Testis (tissue), 3 donors: ENCODE data around the gene TRIP10. TPM values are rescaled to one million over a fixed set of nuclear protein-coding genes. Genes with fewer than 3 reads are reported as not detected.
"Not testable (repeated sequence)": the region's sequence is repeated elsewhere in the genome, so short reads cannot be mapped to it uniquely, and the experiment has no call there.

Source experiments
- DNase-seq: peaks from one replicate; pipeline ENCODE4 v3.0.0-alpha.2; 2019
- H3K27ac ChIP-seq, 2 donors: fragments of 200-600 bp; sonication (generic); one replicate each; pipeline ENCODE4 v1.5.1; 2019
- H3K27me3 ChIP-seq: fragments of 200-600 bp; sonication (generic); one replicate; pipeline ENCODE4 v1.5.1; 2019
- H3K36me3 ChIP-seq: fragments of 200-600 bp; sonication (generic); one replicate; pipeline ENCODE4 v1.5.1; 2017; ENCODE audit warnings: low read depth; ENCODE audit errors: missing control alignments
- H3K4me1 ChIP-seq: fragments of 200-600 bp; sonication (generic); one replicate; pipeline ENCODE4 v1.5.1; 2019
- H3K4me3 ChIP-seq, 2 donors: fragments of 200-600 bp; sonication (generic); one replicate each; pipeline ENCODE4 v1.5.1; 2017 to 2019
- H3K9me3 ChIP-seq: fragments of 200-600 bp; sonication (generic); one replicate; pipeline ENCODE4 v1.5.1; 2017
- POLR2A ChIP-seq: fragments of 450-650 bp; IDR thresholded peaks from one replicate; pipeline ENCODE4 v1.6.1; 2017; ENCODE audit warnings: antibody characterized with exemption, mild to moderate bottlenecking, moderate library complexity
- WGBS, 2 donors: methylation state at CpG; one replicate each; pipeline ENCODE4 v1.1.5; 2018; 5-methylcytosine and 5-hydroxymethylcytosine counted together
- intact Hi-C: fragments of 100-400 bp; cut with DNase I; formaldehyde crosslinking; loops from one replicate; pipeline ENCODE4 v1.15.1; 2023; ENCODE audit warnings: low total_unique reads
- polyA plus RNA-seq: library from polyadenylated mRNA; stranded (reverse); fragments of 350-450 nt; fragmentation: Illumina TruSeq; extraction: RNeasy Lipid Tissue Mini Kit (QIAGEN cat#74804); gene quantifications from one replicate; pipeline ENCODE4 v1.2.3, GENCODE V29; 2014; ENCODE audit warnings: low read depth, low replicate concordance; ENCODE audit not compliant: insufficient read depth
- total RNA-seq, 2 donors: library from RNA; depleted of rRNA; stranded (reverse); fragments of >200 nt; gene quantifications; one replicate each; pipeline ENCODE4 v1.2.3, GENCODE V29; 2016
- TF ChIP-seq, protein P1 (sequence below), 3 experiments: fragments of 450-650 bp in 2 of 3; fragments of 200-600 bp in 1 of 3; sonication (generic) in 1 of 3; IDR thresholded peaks; one replicate each; pipeline ENCODE4 v1.5.1; 2016 to 2019; ENCODE audit warnings: antibody characterized with exemption in 3 of 3, mild to moderate bottlenecking in 2 of 3, moderate library complexity in 1 of 3

Gene TRIP10
- total and polyA plus RNA-seq, 3 donors from 2014 or later: 60.4 to 65.8 (median 62.7) TPM

DNA sequence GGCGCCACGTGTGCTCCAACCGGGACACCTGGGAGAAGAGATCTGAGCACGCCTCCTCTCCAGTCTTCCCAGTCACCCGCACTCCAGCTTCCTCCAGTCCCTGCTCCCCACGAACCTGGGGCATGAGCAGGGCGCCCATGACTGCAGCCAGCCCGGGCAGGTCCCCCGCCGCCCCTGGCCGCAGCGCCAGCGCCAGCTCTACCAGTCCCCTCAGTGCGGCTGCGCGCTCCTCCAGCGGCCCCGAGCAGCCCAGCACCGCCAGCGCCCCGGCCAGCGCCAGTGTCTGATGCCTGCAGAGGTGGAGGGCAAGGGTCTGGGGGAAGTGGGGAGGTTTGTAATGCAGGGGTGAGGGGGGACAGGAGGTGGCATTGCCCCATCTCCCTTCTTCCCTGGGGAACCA is 14.7 kb downstream of the TRIP10 start:
- Histone ChIP-seq H3K27me3 (no peaks in the 10 kb centered on the region), H3K27ac (no peak overlapping the region), H3K9me3 (no peaks in the 10 kb centered on the region), H3K4me1 (peaks cover 9% of the 10 kb centered on the region), H3K4me3 (peak overlapping the region; percentile 31 to 46), H3K36me3 (no peaks in the 10 kb centered on the region)
- intact Hi-C loops: no loop called here
- no peak for TF ChIP-seq POLR2A
- TF ChIP-seq, protein P1, sequence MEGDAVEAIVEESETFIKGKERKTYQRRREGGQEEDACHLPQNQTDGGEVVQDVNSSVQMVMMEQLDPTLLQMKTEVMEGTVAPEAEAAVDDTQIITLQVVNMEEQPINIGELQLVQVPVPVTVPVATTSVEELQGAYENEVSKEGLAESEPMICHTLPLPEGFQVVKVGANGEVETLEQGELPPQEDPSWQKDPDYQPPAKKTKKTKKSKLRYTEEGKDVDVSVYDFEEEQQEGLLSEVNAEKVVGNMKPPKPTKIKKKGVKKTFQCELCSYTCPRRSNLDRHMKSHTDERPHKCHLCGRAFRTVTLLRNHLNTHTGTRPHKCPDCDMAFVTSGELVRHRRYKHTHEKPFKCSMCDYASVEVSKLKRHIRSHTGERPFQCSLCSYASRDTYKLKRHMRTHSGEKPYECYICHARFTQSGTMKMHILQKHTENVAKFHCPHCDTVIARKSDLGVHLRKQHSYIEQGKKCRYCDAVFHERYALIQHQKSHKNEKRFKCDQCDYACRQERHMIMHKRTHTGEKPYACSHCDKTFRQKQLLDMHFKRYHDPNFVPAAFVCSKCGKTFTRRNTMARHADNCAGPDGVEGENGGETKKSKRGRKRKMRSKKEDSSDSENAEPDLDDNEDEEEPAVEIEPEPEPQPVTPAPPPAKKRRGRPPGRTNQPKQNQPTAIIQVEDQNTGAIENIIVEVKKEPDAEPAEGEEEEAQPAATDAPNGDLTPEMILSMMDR (IDR thresholded peaks at IDR 0.05): no peak
- no peak for DNase-seq
- WGBS, 2 donors: 56 to 80% methylated on average over 20 to 22 of the region's 22 CpGs

DNA sequence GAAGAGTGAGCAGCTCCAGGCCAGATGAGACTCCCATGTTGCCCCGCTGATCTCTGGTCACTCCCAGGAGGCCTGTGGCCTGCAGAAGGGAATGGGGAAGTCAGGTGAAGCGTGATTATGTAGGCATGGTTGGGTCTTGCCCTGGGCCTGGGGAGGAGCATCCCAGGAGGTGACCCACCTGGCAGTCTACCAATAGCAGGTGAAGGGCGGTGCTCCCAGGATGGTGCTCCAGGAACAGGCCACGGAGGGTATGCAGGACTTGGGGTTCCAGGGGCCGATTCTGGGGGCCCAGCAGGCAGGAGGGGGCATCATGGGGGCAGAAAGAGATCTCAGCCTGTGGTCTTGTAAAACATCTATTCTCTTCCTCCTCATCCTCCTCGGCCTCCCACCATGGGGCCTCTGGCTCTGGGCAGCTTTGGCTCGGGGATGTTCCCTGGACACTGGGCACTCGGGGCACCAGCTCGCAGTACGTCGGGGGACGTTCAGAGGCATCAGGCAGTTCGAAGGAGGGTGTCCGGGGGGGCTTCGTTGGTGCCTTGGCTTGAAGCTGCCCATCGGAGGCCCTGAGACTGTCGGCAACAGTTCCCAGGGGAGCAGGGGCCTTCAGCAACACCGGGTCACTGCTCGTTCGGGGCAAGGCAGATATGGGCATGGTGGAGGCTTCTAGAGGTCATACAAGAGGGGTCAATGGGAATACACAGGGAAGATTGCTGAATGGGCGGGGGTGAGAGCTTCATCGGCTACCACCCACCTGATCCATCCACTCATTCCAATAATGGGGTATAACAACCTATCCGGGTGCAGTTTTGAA is 15.4 kb downstream of the TRIP10 start:
- Histone ChIP-seq H3K36me3 (no peaks in the 10 kb centered on the region), H3K9me3 (no peaks in the 10 kb centered on the region), H3K4me3 (no peak overlapping the region), H3K4me1 (peaks cover 9% of the 10 kb centered on the region), H3K27ac (no peak overlapping the region), H3K27me3 (no peaks in the 10 kb centered on the region)
- intact Hi-C loops: no loop called here
- no peak for DNase-seq
- TF ChIP-seq, protein P1 (IDR thresholded peaks at IDR 0.05): no peak
- no peak for TF ChIP-seq POLR2A
- 90 to 91% methylated on average over 18 to 22 of the region's 23 CpGs for WGBS, 2 donors

DNA sequence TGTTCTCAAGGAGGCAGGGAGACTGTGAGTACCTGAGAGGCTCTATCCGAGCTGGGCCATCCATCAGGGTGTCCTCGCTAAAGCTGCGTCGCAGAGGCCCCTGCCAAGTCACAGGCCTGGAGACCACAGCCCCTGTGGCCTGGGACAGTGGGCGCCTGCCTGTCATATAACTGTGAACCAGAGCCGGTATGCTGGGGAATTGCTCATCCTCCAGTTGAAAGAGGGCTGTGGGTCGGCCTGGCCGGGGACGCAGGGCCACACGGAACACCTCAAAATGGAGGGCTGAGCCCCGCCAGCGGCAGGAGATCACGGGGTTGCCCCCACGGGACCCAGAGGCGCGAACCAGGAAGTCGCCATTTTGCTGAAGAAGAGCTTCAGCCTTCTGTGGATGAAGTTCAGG is 21.1 kb downstream of the TRIP10 start:
- no peak for TF ChIP-seq POLR2A
- TF ChIP-seq, protein P1 (IDR thresholded peaks at IDR 0.05): no peak
- H3K27ac ChIP-seq: no peak overlapping the region
- no peaks in the 10 kb centered on the region for H3K27me3 ChIP-seq
- H3K9me3 ChIP-seq: no peaks in the 10 kb centered on the region
- WGBS, 2 donors: 68 to 83% methylated on average over 12 to 17 of the region's 17 CpGs
- H3K36me3 ChIP-seq: no peaks in the 10 kb centered on the region
- no peaks in the 10 kb centered on the region for H3K4me1 ChIP-seq
- peak overlapping the region; percentile 31 to 55 for H3K4me3 ChIP-seq
- intact Hi-C loops: no loop called here
- DNase-seq: no peak

DNA sequence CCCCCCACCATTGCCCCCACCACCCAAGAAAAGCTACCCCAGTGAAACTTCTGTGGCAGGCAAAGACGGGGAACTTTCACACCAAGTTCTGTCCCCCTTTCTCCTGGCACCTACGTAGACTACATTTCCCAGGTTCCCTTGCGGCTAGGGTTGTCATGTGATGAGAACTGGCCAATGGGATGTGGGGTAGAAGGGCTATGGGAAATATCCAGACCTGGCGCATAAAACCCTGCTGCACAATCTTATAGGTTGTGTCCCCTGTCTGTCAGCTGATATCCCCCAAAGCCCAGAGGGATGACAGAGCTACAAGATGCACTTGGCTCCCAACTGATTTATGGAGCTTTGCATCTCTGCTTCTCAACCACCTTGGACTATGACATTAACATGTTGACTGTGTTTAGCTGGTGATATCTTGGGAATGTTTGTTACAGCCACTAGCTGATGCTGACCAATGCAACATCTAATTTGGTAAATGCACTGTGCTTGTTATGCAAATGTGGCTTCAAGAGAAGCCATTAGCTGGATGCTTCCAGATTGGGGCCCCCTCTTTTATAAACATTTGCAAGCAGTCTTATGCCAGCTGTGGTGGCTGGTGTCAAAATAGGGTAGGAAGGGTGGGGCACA is 21.7 kb downstream of the TRIP10 start:
- intact Hi-C loops: no loop called here

DNA sequence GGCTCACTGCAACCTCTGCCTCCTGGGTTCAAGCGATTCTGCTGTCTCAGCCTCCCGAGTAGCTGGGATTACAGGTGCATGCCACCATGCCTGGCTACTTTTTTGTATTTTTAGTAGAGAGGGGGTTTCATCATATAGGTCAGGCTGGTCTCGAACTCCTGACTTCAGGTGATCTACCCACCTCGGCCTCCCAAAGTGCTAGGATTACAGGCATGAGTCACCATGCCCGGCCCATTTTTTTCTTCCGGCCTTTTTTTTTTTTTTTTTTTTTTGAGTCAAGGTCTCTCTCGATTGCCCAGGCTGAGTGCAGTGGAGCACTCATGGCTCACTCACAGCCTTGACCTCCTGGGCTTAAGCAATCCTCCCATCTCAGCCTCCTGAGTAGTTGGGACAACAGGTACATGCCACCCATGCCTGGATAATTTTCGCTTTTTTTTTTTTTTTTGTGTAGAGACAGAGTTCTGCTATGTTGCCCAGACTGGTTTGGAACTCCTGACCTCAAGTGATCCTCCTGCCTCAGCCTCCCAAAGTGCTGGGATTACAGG is 22.8 kb downstream of the TRIP10 start:
- 86 to 87% methylated on average over 8 of the region's 8 CpGs for WGBS, 2 donors
- DNase-seq, intact Hi-C loops, H3K4me1 ChIP-seq, H3K36me3 ChIP-seq, H3K27me3 ChIP-seq, H3K9me3 ChIP-seq, H3K27ac ChIP-seq, H3K4me3 ChIP-seq: not testable (repeated sequence)

More for the DNA sequence above, 21.7 kb downstream of the TRIP10 start:
- WGBS, 2 donors: 67 to 76% methylated on average over 4 of the region's 4 CpGs
- DNase-seq: peak; percentile 81
- H3K27me3 ChIP-seq: no peaks in the 10 kb centered on the region
- no peaks in the 10 kb centered on the region for H3K36me3 ChIP-seq
- no peaks in the 10 kb centered on the region for H3K4me1 ChIP-seq
- TF ChIP-seq, protein P1 (IDR thresholded peaks at IDR 0.05): no peak
- TF ChIP-seq POLR2A: no peak
- H3K4me3 ChIP-seq: peak overlapping the region; percentile 31 to 55
- H3K9me3 ChIP-seq: no peaks in the 10 kb centered on the region
- no peak overlapping the region for H3K27ac ChIP-seq
